MCF 10A (cell line): Measurements from ENCODE around the gene SMARCC2. TPM values are rescaled to one million over a fixed set of nuclear protein-coding genes. Genes with fewer than 3 reads are reported as not detected.

ENCODE experiments used
- BruUV-seq: library from RNA; stranded (reverse); fragments of 400-500 nt; replicated peaks from 2 replicates; lab custom pipeline; 2021; lab: Mats Ljungman, UMichigan
- CTCF ChIA-PET: fragments of 300-600 bp; sonication (Branson Sonifier 250); formaldehyde crosslinking; extraction: SDS; loops from one replicate; lab custom pipeline; 2021; ENCODE audit warnings: antibody characterized with exemption, inconsistent platforms; lab: Yijun Ruan, JAX
- POLR2A ChIA-PET: fragments of 300-600, 350-650 bp; sonication (Branson Sonifier 250); formaldehyde crosslinking; extraction: SDS; loops from one replicate; lab custom pipeline; 2020; ENCODE audit warnings: antibody characterized with exemption, inconsistent platforms; lab: Yijun Ruan, JAX
- DNase-seq: peaks from one replicate; pipeline ENCODE4 v3.0.0-alpha.2; 2018; ENCODE audit not compliant: unreplicated experiment
- H3K27ac Mint-ChIP-seq: one replicate; pipeline ENCODE4 v1.8.0; 2022; ENCODE audit warnings: mild to moderate bottlenecking, low read depth, mixed read lengths; ENCODE audit not compliant: unreplicated experiment
- H3K27me3 Mint-ChIP-seq: one replicate; pipeline ENCODE4 v1.8.0; 2022; ENCODE audit warnings: mixed read lengths; ENCODE audit not compliant: insufficient read depth, unreplicated experiment
- H3K36me3 Mint-ChIP-seq: one replicate; pipeline ENCODE4 v1.8.0; 2022; ENCODE audit warnings: mild to moderate bottlenecking, moderate library complexity, mixed read lengths; ENCODE audit not compliant: insufficient read depth, unreplicated experiment
- H3K4me1 Mint-ChIP-seq: one replicate; pipeline ENCODE4 v1.8.0; 2022; ENCODE audit warnings: mixed read lengths; ENCODE audit not compliant: insufficient read depth, unreplicated experiment
- H3K4me3 Mint-ChIP-seq: one replicate; pipeline ENCODE4 v1.8.0; 2022; ENCODE audit warnings: mild to moderate bottlenecking, moderate library complexity, mixed read lengths; ENCODE audit not compliant: unreplicated experiment
- H3K9me3 Mint-ChIP-seq: one replicate; pipeline ENCODE4 v1.8.0; 2022; ENCODE audit warnings: mixed read lengths; ENCODE audit not compliant: unreplicated experiment
- CTCF ChIP-seq: fragments of 200-600 bp; IDR thresholded peaks from one replicate; pipeline ENCODE4 v1.8.0; 2022; ENCODE audit warnings: antibody characterized with exemption, mild to moderate bottlenecking; ENCODE audit not compliant: unreplicated experiment
- intact Hi-C: fragments of 100-400 bp; cut with micrococcal nuclease; formaldehyde crosslinking; loops from 2 replicates; pipeline ENCODE4 v1.14.1; 2022
- total RNA-seq: library from RNA; stranded (reverse); gene quantifications from 2 replicates; pipeline ENCODE4 v1.2.3, GENCODE V29; 2022

The SMARCC2 gene
- total RNA-seq, 1 experiment from 2014 or later, result 52.1 TPM

DNA sequence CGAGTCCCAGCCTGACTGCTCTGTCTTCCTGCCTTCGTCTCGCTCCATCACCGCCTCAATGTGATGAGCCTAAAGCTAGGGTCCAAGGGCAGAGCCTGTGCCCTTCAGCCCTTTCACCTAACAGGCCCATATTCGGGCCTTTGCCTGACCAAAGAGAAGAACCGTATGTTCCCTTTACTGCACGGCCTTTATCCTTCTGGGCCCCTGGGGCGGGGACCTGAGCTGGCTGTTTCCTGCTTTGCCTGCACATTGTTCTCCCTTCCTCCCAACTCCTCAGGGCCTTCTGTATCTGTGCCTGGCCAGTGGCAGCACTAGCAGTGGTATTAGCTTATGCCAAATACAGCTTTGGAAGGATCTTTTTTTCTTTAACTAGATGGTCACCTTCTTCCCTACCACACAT, 45.4 kb downstream of the SMARCC2 start:
- no TSS peak for BruUV-seq
- POLR2A ChIA-PET, result interaction anchor here (1.4 to 2.4 kb wide), 3 partner anchors 8 to 18 kb away, joined by 5 to 10 read pairs (median 7); partner anchors contain the start of genes MYL6 and MYL6B
- Mint-ChIP-seq H3K36me3 (peaks cover 56% of the 10 kb centered on the region), H3K27ac (no peak overlapping the region), H3K4me1 (peaks cover 19% of the 10 kb centered on the region), H3K27me3 (no peaks in the 10 kb centered on the region), H3K9me3 (no peaks in the 10 kb centered on the region), H3K4me3 (no peak overlapping the region)
- no peak for DNase-seq
- intact Hi-C loops, result no loop called here
- CTCF ChIA-PET, result interaction anchor here (0.6 to 1.1 kb wide), 5 partner anchors 14 to 981 kb away, joined by 3 to 4 read pairs (median 3); partner anchors contain the start of gene ESYT1
- no peak for TF ChIP-seq CTCF

- POLR2A ChIA-PET, result interaction anchor here (1.4 to 2.4 kb wide), 2 partner anchors 9 to 17 kb away, joined by 5 to 7 read pairs; partner anchors contain the start of gene MYL6B
- TF ChIP-seq CTCF, result no peak
- no peak for DNase-seq
- no TSS peak for BruUV-seq
- H3K9me3 Mint-ChIP-seq, result no peaks in the 10 kb centered on the region
- CTCF ChIA-PET, result interaction anchor here (1.0 to 1.5 kb wide), 4 partner anchors 13 to 37 kb away, joined by 3 to 4 read pairs (median 3); partner anchors contain the start of gene ESYT1
- intact Hi-C loops, result no loop called here
- no peaks in the 10 kb centered on the region for H3K27me3 Mint-ChIP-seq
- no peak overlapping the region for H3K4me3 Mint-ChIP-seq
- peaks cover 63% of the 10 kb centered on the region for H3K36me3 Mint-ChIP-seq
- no peak overlapping the region for H3K27ac Mint-ChIP-seq
- peaks cover 19% of the 10 kb centered on the region for H3K4me1 Mint-ChIP-seq
Observed at GRCh38 chr12:56143217-56143616, 46.1 kb downstream of the SMARCC2 start.

GRCh38 chr12:56141946-56142784, 47.1 kb downstream of the SMARCC2 start:
- Mint-ChIP-seq H3K27ac (no peak overlapping the region), H3K4me3 (no peak overlapping the region)

More at GRCh38 chr12:56141946-56142784, 47.1 kb downstream of the SMARCC2 start:
- no peak for TF ChIP-seq CTCF
- no TSS peak for BruUV-seq
- Mint-ChIP-seq H3K36me3 (peaks cover 73% of the 10 kb centered on the region), H3K9me3 (no peaks in the 10 kb centered on the region), H3K27me3 (no peaks in the 10 kb centered on the region), H3K4me1 (peaks cover 19% of the 10 kb centered on the region)
- no peak for DNase-seq
- POLR2A ChIA-PET, result interaction anchor here (1.4 to 2.4 kb wide), 2 partner anchors 10 to 16 kb away, joined by 5 to 7 read pairs; partner anchors contain the start of gene MYL6B
- CTCF ChIA-PET, result interaction anchor here (0.6 to 1.6 kb wide), 4 partner anchors 10 to 125 kb away, joined by 3 to 4 read pairs (median 4); partner anchors contain the start of genes COQ10A, ESYT1 and MYL6B
- intact Hi-C loops, result no loop called here
